ENCODE measurements around the gene MDFIC. TPM values are rescaled to one million over a fixed set of nuclear protein-coding genes. Genes with fewer than 3 reads are reported as not detected.
"Not testable (repeated sequence)": the region's sequence is repeated elsewhere in the genome, so short reads cannot be mapped to it uniquely, and the experiment has no call there.

Gene MDFIC
- total RNA-seq (2014; rRNA removed; shearing (Covaris generic)), result 13.6 and 19.1 TPM in 2 replicates

- peak; percentile 48 for DNase-seq (ENCODE audit: low read depth)
Measured at GRCh38 chr7:114922026-114922651, at the start of gene MDFIC. MDFIC (plus strand) TSS chr7:114922094; CDS start chr7:114923034, 940 bp downstream.

GRCh38 chr7:114874170-114874569, 47.7 kb upstream of the MDFIC start:
- DNase-seq (ENCODE audit: low read depth), result no peak

GRCh38 chr7:114875186-114875585, 46.7 kb upstream of the MDFIC start:
- DNase-seq (ENCODE audit: low read depth), result no peak

GRCh38 chr7:114879554-114879953, 42.3 kb upstream of the MDFIC start:
- no peak for DNase-seq (ENCODE audit: low read depth)

- no peak for DNase-seq (ENCODE audit: low read depth)
Measured at GRCh38 chr7:114885836-114886235, 36.1 kb upstream of the MDFIC start.

- DNase-seq (ENCODE audit: low read depth), result no peak
Measured at GRCh38 chr7:114886241-114886640, 35.7 kb upstream of the MDFIC start.

- not testable (repeated sequence) for DNase-seq (ENCODE audit: low read depth)
Measured at GRCh38 chr7:114889116-114889515, 32.8 kb upstream of the MDFIC start.

GRCh38 chr7:114889646-114890285, 32.1 kb upstream of the MDFIC start:
- peak; percentile 91 for DNase-seq (ENCODE audit: low read depth)

GRCh38 chr7:114890561-114890960, 31.3 kb upstream of the MDFIC start:
- no peak for DNase-seq (ENCODE audit: low read depth)

GRCh38 chr7:114900127-114900526, 21.8 kb upstream of the MDFIC start:
- DNase-seq (ENCODE audit: low read depth), result no peak

GRCh38 chr7:114901771-114902170, 20.1 kb upstream of the MDFIC start:
- no peak for DNase-seq (ENCODE audit: low read depth)

- DNase-seq (ENCODE audit: low read depth), result no peak
Measured at GRCh38 chr7:114903131-114903530, 18.8 kb upstream of the MDFIC start.

- no peak for DNase-seq (ENCODE audit: low read depth)
Measured at GRCh38 chr7:114910787-114911186, 11.1 kb upstream of the MDFIC start.

- no peak for DNase-seq (ENCODE audit: low read depth)
Measured at GRCh38 chr7:114911411-114911810, 10.5 kb upstream of the MDFIC start.

- DNase-seq (ENCODE audit: low read depth), result no peak
Measured at GRCh38 chr7:114916261-114916892, 5.5 kb upstream of the MDFIC start.

- DNase-seq (ENCODE audit: low read depth), result no peak
Measured at GRCh38 chr7:114917211-114917839, 4.6 kb upstream of the MDFIC start.

- no peak for DNase-seq (ENCODE audit: low read depth)
Measured at GRCh38 chr7:114919587-114919986, 2.3 kb upstream of the MDFIC start.

- DNase-seq (ENCODE audit: low read depth), result peak; percentile 39
Measured at GRCh38 chr7:114921631-114922025, 266 bp upstream of the MDFIC start.

GRCh38 chr7:114922652-114923402, 933 bp downstream of the MDFIC start:
- peak; percentile 63 for DNase-seq (ENCODE audit: low read depth)

- no peak for DNase-seq (ENCODE audit: low read depth)
Measured at GRCh38 chr7:114923403-114923713, 1.5 kb downstream of the MDFIC start.

GRCh38 chr7:114924038-114924712, 2.3 kb downstream of the MDFIC start:
- no peak for DNase-seq (ENCODE audit: low read depth)

GRCh38 chr7:114925434-114925833, 3.5 kb downstream of the MDFIC start:
- DNase-seq (ENCODE audit: low read depth), result no peak

Measured in M059J (cell line).